Measurements from ENCODE around the gene MYMX.

GRCh38 chr6:44232676-44233566 lies 16.2 kb downstream of the MYMX start:
- TF ChIP-seq POLR2A (IDR thresholded peaks at IDR 0.05) (no peak), CTCF (IDR thresholded peaks at IDR 0.05) (no peak)
